NCI-H510A (cell line): ENCODE results near the gene GEMIN7.

Experiments
- DNase-seq: peaks from one replicate; lab custom pipeline; 2025; lab: John Stamatoyannopoulos, UW

Gene GEMIN7

GRCh38 chr19:45090034-45090433 is 11.0 kb downstream of the GEMIN7 start:
- no peak for DNase-seq

- DNase-seq = no peak
Measured at GRCh38 chr19:45090606-45091005, 11.5 kb downstream of the GEMIN7 start.

- peak; percentile 97 for DNase-seq
Measured at GRCh38 chr19:45091031-45091923, 12.2 kb downstream of the GEMIN7 start.

GRCh38 chr19:45092747-45093678 is 14.0 kb downstream of the GEMIN7 start, which contains the start of gene PPP1R37:
PPP1R37 (plus strand) TSS chr19:45093179; CDS start chr19:45093326, 147 bp downstream.
- DNase-seq = peak; percentile 97

GRCh38 chr19:45094137-45094536 is 15.1 kb downstream of the GEMIN7 start:
- no peak for DNase-seq

GRCh38 chr19:45094707-45095106 is 15.6 kb downstream of the GEMIN7 start:
- no peak for DNase-seq

GRCh38 chr19:45095496-45096413 is 16.7 kb downstream of the GEMIN7 start:
- no peak for DNase-seq

- no peak for DNase-seq
Measured at GRCh38 chr19:45096700-45097099, 17.6 kb downstream of the GEMIN7 start.

GRCh38 chr19:45097450-45097775 is 18.4 kb downstream of the GEMIN7 start:
- DNase-seq = no peak

- no peak for DNase-seq
Measured at GRCh38 chr19:45097776-45098520, 18.9 kb downstream of the GEMIN7 start.

GRCh38 chr19:45098521-45099466 is 19.7 kb downstream of the GEMIN7 start:
- no peak for DNase-seq

- no peak for DNase-seq
Measured at GRCh38 chr19:45099467-45100191, 20.6 kb downstream of the GEMIN7 start.

- DNase-seq = no peak
Measured at GRCh38 chr19:45100201-45100600, 21.1 kb downstream of the GEMIN7 start.

- DNase-seq = no peak
Measured at GRCh38 chr19:45100846-45101252, 21.8 kb downstream of the GEMIN7 start.

GRCh38 chr19:45101806-45102205 is 22.7 kb downstream of the GEMIN7 start:
- no peak for DNase-seq

GRCh38 chr19:45102481-45102880 is 23.4 kb downstream of the GEMIN7 start:
- DNase-seq = no peak

- DNase-seq = peak; percentile 36
Measured at GRCh38 chr19:45103156-45103507, 24.1 kb downstream of the GEMIN7 start.

GRCh38 chr19:45103508-45104319 is 24.7 kb downstream of the GEMIN7 start:
- DNase-seq = peak; percentile 76
